Body of pancreas (tissue), 4 donors: ENCODE data around the gene KLHL15.

Experiments used
- POLR2A ChIP-seq, 3 donors: fragments of 450-650 bp; IDR thresholded peaks; one replicate each; pipeline ENCODE4 v1.6.1; 2016; ENCODE audit warnings: antibody characterized with exemption in 3 of 3, mild to moderate bottlenecking in 2 of 3
- TF ChIP-seq, protein P1 (sequence below), 7 experiments: fragments of 450-650 bp in 4 of 7; fragments of 200-600 bp in 3 of 7; sonication (generic) in 3 of 7; IDR thresholded peaks; one replicate each; pipeline ENCODE4 v1.5.1; 2016 to 2019; ENCODE audit warnings: antibody characterized with exemption in 7 of 7

DNA sequence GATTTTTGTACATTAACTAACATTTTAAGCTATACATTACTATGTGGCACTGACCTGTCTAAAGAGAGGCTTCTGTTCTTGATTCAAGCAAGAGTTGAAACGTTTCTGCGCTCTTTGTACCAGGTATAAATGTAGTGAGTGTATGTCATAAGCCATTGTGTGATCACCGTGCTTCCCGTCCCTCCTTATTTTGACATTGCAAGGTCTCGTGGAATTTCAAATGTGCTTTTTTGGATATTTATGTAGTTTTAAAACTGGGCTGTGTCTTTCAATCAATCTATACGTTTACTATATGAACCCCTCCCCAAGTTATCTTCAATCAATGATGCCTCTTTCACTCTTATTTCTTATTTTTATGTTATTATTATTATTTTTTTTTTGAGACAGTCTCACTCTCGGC, at the start of gene KLHL15:
- TF ChIP-seq, protein P1, sequence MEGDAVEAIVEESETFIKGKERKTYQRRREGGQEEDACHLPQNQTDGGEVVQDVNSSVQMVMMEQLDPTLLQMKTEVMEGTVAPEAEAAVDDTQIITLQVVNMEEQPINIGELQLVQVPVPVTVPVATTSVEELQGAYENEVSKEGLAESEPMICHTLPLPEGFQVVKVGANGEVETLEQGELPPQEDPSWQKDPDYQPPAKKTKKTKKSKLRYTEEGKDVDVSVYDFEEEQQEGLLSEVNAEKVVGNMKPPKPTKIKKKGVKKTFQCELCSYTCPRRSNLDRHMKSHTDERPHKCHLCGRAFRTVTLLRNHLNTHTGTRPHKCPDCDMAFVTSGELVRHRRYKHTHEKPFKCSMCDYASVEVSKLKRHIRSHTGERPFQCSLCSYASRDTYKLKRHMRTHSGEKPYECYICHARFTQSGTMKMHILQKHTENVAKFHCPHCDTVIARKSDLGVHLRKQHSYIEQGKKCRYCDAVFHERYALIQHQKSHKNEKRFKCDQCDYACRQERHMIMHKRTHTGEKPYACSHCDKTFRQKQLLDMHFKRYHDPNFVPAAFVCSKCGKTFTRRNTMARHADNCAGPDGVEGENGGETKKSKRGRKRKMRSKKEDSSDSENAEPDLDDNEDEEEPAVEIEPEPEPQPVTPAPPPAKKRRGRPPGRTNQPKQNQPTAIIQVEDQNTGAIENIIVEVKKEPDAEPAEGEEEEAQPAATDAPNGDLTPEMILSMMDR (IDR thresholded peaks at IDR 0.05): no peak
- no peak for TF ChIP-seq POLR2A (IDR thresholded peaks at IDR 0.05)
